OCI-M2 (cell line): Measurements from ENCODE around the gene DHRS2.

Experiments used
- DNase-seq: peaks from one replicate; lab custom pipeline; 2025; ENCODE audit not compliant: unreplicated experiment; lab: John Stamatoyannopoulos, UW

Gene DHRS2

DNA sequence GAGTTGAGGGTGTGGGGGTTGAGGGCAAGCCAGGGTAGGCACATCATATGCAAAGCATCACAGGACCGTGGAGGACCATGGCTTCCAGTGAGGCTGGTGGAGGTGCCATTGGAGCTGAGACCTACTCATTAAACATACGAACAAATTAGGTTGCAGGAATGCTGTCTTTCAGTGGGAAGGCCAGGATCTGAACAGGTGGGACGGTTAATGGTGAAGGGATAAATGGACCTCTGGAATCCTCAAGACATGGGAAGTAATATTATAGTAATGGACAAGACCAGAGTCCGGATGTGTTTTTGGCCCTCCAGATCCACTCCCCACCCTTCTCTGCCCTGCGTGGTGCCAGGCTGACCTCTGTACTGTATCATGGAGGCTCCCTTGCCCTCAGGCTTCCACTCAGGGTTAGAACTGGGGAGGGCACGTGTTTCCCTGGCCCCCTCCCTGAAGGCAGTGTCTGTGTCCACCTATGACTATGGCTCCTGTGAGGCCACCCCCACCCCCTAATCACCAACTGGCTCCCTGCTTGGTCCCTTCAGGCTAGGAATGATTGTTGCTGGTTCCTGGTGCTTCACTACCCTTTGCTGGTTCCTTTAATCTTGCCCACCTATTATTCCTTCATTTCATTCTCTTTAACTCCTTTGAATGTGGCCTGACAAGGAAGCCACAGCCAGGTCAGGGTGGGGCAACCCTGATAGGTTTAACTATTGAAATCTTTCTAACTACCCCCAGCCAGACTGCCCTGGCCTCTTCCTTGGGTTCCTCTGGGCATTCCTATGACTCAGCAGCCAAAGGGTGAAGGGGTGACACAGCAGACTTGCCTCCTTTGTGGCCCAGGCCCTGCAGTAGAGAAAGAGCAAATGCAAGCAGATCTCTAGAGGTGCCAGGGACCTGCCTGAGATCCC is 10.7 kb downstream of the DHRS2 start:
- DNase-seq, result no peak

DNA sequence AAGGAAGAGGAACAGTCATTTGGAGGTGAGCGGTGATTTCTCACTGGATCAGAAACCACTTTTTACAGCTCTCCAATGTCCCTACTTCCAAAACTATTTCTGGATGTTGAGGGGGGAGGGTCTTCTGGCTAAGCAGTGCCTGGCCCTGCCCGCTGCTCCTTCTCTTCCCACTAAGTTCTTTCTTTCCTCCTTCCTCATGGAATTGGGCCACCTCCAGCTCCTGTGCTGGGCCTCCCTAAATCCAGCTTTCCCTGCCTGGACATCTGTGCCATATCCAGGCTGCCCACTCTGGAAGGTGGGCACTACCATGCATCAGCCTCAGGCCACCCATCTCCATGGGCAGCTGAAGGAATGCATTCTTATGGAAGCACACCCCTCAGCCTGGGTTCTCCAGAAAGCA is 11.5 kb downstream of the DHRS2 start:
- no peak for DNase-seq

DNA sequence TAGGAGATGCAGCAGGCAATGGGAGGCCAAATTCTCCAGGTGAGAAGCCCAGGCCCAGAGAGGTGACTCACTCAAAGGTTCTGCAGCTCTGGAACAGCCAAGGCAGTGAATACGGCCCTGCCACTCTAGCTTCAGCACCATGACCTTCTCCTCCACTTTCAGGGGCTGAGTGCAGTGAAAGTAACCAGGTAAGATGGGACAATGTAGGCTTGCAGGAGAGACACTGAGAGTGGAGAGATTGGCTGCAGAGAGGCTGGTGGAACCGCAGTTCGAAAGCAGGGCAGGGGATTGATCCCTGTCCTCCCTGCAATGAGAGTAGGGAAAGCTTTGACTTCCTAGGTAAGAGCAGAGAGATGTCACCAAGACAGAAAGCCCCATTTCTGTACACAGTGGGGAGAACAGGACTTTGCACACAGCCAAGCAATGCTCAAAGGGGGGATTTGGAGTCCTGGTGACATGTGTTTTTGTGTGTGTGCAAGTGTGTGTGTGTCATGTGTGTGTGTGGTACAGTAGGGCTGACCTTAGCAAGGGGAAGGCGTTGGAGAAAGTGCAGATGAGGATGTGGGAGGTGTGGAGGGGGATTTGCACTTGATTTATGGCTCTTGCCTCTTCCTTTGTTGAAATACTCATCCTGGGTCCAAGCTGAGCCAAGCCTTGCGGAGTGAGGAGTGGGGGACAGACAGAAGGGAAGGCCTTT is 12.7 kb downstream of the DHRS2 start:
- DNase-seq, result no peak

DNA sequence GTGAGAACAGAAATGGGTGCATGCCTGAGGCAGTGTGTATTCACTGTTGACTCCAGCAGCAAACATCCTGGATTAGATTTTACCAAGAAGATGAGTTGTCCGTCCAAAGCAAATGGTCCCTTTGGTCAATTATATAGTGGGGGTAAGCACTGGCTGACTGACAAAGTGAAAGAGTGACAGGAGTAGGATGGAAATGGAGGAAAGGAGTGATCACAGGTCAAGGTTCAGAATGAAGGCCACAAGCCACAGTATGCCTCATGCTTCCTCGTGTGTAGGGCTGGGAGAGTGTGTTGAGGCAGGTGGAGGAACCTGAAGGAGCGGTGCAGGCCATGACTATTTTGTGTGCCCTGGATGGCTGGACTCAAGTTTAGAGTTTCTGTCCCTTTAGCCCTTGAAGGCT is 14.3 kb downstream of the DHRS2 start:
- no peak for DNase-seq

DNA sequence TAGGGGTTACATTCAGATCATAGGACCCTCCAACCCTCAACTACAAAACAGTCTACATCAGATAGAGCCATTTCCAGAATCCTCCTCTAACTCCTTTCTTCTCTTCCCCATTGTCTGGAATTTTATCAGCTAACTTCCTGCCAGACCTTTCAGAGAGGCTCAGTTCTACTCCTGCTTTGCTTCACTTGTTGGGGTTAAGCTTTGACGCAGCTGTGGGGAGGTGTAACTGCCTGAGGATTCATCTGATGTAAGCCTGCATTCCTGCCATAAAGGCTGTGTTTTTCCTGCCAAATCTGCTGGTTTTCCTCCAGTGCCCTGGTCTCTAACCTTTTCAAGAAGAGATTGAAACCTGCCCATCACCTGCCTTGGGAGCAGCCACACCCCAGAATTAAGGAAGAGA is 16.9 kb downstream of the DHRS2 start:
- DNase-seq, result no peak

DNA sequence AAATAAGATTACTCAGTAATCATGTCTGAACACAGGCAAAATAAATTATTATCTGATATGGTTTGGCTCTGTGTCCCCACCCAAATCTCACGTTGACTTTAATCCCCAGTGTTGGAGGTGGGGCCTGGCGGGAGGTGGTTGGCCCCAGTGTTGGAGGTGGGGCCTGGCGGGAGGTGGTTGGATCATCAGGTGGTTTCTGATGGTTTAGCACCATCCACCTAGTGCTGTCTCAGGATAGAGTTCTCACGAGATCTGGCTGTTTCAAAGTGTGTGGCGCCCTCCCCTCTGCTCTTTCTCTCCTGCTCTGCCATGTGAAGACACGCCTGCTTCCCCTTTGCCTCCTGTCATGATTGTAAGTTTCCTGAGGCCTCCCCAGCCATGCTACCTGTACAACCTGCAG is 18.1 kb downstream of the DHRS2 start:
- DNase-seq, result no peak

DNA sequence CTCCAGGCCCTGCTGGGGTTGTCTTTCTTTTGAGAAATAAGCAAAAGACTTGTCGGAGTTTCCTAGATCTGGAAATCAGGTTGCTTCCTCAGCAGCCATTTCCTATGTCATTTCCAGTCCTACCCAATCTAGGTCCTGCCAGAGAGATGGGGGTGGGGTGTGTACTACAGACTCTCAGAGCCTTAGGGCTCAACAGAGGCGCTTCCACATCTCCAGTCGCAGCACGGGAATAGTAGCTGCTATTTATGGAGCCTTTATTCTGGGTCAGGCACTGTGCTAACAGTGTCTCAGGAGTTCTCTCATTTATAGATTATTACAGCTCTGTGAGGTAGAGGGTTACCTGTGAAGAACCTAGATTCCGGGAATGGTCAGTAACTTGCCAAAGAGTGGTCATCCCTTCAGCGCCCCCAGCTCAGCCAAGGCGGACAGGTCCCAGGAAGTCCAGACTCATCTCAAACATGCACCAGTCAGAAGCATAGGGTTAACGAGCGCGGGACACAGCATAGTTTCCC is 21.9 kb downstream of the DHRS2 start:
- DNase-seq, result no peak

DNA sequence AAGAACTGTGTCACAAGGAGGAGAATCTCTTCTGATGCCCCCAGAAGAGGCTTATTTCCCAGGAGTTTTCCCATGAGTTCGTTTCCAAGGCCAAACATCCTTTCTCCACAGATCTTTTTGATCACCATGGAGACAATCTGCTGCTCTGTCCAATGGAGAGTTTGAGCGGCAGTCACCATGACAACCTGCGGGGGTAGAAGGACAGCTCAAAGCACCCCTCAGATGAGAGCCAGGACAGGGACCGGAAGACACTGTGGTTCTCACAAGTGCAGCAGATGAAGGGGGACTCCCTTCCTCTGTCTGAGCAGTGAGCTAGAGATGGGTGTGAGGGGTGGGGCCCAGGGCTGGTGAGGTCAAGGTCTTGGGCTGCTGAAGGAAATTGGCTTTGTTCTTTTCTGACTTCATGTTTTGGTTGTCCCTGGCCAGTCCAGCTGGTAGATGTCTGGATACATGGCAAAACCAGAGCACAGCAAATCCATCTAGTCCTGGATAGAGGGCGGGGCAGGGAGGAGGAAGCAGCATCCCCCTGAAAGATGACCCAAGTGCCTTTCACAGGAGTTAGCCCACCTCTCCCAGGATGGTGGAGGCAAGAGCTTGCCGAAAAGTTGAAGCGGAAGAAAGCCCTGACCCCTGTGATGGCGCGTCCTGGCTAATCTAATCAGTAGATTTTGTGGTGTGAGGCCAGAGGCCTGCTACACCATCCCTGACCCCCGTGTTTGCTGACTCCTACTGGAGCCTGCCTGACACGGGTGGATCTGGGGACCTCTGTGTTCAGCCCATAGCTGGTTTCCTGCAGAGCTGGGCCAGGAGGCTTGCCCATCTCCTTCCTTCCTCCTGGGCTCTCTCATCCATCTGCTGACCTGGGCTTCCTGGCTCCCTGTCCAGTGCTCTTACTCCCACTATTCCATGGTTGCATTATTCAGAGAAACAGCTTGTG is 24.4 kb downstream of the DHRS2 start:
- DNase-seq, result no peak

DNA sequence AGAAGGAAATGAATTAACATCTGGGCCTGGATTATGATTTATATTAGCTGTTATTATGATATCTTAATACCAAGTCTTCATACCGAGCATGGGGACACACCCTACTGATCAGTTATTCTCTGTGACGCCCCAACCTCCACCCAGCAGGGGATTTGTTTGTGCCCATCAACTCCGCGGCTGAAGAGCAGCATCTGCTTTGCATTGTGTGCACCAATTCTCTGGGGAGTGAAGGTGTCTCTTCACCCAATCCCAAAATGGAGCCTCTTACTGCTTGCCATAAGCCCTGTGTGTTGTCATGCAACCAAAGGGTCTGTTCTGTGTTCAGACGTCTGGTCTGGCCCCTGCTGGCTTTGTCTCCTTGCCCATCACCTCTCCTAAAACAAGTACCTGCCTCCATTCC is 25.4 kb downstream of the DHRS2 start:
- no peak for DNase-seq

DNA sequence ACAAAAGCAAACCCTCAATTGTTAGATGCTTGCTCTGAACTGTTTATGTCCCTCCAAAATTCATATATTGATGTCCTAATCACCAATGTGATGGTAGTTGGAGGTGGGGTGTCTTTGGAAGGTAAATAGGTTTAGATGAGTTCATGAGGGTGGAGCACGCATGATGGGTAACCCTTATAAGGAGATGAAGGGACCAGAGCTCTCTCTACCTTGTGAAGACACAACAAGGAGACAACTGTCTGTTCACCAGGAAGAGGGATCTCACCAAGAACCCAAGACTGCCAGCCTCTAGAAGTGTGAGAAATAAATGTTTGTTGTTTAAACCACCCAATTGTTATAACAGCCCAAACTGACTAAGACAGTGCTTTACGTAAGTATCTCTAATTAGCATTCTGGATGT is 27.0 kb downstream of the DHRS2 start:
- DNase-seq, result no peak

DNA sequence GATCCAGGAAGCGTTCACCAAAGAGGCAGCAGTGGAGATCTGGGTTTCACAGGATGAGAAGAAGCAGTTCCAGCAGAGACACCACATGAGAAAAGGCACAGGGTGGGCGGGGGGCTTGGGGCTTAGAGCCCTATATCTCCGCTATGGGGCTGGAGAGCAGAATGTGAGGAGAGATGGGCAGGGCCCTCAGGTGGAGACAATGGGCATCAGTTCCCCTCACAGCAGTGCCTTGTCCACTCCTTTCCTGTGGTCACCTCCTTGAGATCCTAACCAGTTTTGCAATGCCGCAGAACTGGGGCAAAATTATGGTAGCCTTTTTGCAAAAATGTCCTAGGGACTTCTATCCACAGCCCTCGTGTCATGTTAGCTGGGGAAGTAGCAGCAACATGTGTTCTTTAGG is 27.5 kb downstream of the DHRS2 start:
- no peak for DNase-seq

DNA sequence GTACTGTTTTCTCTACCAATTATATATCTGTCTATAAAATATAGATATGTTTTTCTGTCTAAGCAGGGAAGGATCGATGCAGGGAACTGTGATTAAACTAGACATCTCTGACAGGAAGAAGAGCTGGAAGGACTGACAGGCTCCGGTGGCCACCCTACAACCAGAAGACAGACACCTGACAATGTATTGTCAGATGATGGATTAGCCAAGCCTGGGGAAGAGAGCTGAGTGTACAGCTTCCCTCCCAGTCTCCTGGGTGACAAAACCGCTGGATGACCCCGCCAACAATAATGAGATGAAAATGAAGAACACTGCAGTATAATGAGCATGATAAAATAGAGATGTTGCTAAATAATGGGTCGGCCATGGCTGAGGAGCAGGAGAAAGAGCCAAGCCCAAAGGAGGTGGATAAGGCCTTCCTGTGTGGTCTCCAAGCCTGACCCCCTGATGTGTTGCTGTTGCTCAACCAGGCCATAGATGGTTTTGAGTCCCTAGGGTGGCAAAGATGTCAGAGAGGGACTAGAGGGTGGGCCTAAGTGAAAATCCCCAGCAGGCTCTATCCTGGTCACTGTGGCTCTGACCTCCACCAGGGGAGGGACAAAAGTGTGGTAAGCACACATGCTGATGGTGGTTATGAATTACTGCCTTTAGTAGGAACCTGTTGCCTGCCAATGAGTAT is 28.2 kb downstream of the DHRS2 start:
- DNase-seq, result no peak

DNA sequence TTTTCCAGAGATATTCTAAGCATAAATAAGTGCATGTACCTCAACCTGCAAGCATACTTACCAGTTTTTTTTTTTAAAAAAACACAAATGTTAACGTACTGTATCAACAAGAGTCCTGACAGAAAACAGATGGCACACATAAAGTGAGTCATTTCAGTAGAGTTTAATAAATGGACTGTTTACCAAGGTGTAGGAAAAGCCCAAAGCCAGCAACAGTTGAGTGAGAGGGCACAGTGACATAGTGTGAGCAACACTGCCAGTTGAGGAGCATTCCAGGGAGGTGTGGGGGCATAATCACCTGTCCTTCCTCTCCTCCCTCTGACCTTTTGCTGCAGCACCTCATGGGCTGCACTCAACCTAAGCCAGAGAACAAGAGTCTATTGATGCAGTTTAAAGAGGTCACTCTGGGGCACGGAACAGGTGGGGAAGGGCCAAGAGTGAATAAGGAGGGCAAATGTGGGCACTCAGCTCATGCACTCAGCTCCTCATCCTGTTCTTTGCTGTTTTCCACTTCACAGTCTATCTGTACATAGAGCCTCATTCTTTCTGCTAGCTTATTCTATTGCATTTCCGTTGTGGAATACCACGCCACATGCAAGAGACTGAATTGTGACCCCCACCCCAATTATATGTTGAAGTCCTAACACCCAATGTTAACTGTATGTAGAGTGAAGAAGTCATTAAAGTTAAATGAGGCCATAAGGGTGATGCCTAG is 29.3 kb downstream of the DHRS2 start:
- DNase-seq, result no peak

DNA sequence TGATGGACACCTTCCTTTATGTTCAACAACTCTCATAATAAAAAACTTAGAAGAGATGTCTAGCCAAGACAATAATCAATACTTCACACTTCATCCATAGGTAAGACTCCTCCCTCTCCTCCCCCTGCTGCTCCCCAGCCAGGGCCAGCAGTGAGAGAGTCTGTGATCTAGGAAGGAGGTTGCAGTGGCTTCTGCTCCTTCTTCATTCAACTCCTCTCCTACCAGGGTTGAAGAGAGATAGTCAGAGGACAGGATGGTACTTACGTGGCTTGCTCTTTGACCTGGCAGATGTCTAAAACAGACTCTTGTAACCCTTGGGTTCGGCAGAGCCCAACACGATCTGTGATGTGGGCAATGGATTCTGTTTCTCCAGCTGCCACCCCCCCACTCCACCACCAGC is 31.0 kb downstream of the DHRS2 start:
- DNase-seq, result no peak

DNA sequence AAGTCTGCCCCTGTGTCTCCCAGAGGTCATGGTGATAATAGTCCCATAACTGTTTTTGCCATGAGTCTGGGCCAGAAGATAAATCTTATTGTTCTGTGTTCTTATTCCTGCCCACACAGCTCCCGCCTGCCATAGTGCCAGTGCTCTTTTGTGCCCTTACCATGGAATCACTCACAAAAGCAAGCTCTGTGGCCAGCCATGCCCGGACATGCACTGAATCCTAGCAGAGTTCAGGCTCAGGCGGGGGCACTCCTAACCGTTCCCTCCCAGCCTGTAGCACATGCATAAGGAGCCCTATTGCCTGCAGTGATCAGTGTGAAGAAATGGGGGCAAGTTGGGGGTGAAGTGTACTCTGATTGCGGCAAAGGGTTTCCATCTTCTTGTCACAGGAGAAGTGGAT is 33.3 kb downstream of the DHRS2 start:
- no peak for DNase-seq

DNA sequence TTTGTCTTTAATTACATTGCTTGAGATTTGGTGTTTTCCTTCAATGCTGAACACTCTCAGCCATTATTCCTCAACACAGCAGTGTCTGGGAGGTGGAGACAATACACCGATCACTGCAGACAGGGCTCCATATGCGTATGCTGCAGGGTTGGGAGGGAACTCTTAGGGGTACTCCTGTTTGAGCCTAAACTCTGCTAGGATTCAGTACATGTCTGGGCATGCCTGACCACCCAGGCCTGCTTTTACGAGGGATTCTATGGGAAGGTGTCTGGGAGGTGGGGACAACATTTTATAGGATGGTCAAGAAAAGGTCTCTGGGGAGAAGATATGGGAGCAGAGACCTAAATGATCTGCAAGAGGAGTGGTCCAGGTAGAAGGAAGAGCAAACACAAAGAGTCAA is 34.3 kb downstream of the DHRS2 start:
- no peak for DNase-seq

DNA sequence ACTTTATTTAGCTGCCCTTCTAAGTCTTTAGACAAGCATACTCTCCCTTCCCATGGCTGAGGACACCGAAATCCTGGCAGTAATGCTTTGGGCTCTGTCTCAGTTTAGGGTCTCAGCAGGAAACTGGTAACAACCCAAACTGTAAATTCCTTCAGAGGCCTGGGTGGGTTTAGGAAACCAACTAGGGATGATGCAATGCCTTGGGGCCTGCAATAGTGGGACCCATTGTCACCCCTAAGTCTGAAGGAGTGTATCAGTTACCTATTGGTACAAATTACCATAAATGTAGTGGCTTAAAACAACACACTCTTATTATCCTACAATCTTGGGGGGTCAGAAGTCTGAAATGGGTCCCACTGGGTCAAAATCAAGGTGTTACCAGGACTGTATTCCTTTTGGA is 36.0 kb downstream of the DHRS2 start:
- no peak for DNase-seq

DNA sequence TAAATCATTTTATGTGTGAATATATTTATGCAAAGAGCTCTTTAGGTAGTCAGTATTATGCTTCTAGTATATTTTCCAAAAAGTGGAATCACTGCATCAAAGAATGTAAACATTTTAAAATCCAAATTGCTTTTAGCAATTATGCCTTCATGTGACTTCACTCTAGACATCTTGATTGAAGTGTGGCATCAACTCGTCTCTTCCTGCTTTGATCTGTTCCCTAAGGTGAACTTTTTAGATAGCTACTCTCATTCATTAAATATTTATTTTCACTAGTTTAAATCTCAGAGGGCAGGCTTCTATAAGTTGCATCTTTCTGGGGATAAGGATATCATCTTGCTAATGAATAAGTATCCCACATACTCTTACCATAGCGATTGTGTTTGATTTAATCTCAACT is 39.2 kb downstream of the DHRS2 start:
- no peak for DNase-seq

DNA sequence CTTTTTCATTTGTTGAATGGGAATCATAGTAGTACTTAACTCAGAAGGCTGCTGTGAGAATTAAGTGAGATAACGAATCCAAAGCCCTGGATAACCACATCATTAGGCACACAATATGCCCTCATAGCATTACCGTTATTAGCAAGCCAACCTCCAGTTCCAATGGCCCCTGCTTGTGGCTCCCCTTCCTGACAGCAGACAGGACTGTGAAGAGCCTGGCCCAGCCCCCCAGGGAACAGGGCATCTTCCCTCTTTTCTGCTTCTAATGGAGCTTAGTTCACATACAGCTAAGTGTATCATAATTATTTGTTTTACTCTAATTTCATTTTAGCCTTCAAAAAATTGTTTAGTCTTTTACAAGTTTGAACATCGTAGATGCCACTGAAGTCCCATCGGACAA is 39.7 kb downstream of the DHRS2 start:
- DNase-seq, result no peak

DNA sequence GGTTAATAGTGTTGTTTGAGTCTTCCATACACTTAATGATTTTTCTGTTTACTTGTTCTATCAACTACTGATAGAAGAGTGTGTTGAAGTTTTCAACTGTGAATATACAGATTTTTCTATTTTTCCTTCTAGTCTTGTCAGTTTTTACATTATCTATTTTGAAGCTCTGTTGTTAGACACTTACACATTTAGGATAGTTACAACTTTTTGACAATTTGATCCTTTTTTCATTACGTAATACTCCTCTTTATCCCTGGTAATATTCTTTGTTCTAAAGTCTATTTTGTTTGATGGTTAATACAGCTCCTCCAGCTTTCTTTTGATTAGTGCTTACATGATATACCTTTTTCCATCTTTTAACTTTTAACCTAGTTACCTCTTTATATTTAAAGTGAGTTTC is 45.2 kb downstream of the DHRS2 start:
- no peak for DNase-seq
